Right kidney (tissue), 1 donor: Measurements from ENCODE around the gene NGF.
"Not testable (repeated sequence)": the region's sequence is repeated elsewhere in the genome, so short reads cannot be mapped to it uniquely, and the experiment has no call there.

Experiments
- DNase-seq: peaks from one replicate; pipeline ENCODE4 v3.0.0-alpha.2; 2016

Gene NGF

GRCh38 chr1:115309504-115309903 is 28.5 kb downstream of the NGF start:
- DNase-seq: not testable (repeated sequence)

GRCh38 chr1:115308969-115309368 is 29.1 kb downstream of the NGF start:
- DNase-seq: no peak

- no peak for DNase-seq
Observed at GRCh38 chr1:115307661-115308060, 30.4 kb downstream of the NGF start.

- DNase-seq: no peak
Observed at GRCh38 chr1:115306146-115306545, 31.9 kb downstream of the NGF start.

GRCh38 chr1:115303364-115303763 is 34.7 kb downstream of the NGF start:
- no peak for DNase-seq

GRCh38 chr1:115302390-115302961 is 35.6 kb downstream of the NGF start:
- DNase-seq: no peak

- no peak for DNase-seq
Observed at GRCh38 chr1:115301438-115302020, 36.5 kb downstream of the NGF start.

GRCh38 chr1:115300087-115300876 is 37.8 kb downstream of the NGF start:
- no peak for DNase-seq

- no peak for DNase-seq
Observed at GRCh38 chr1:115299266-115299665, 38.8 kb downstream of the NGF start.

- no peak for DNase-seq
Observed at GRCh38 chr1:115296981-115297380, 41.1 kb downstream of the NGF start.

GRCh38 chr1:115295904-115296696 is 41.9 kb downstream of the NGF start:
- DNase-seq: no peak

- DNase-seq: no peak
Observed at GRCh38 chr1:115293899-115294298, 44.1 kb downstream of the NGF start.

- no peak for DNase-seq
Observed at GRCh38 chr1:115293006-115293405, 45.0 kb downstream of the NGF start.

- no peak for DNase-seq
Observed at GRCh38 chr1:115291741-115292140, 46.3 kb downstream of the NGF start.

- DNase-seq: no peak
Observed at GRCh38 chr1:115289940-115290339, 48.1 kb downstream of the NGF start.

GRCh38 chr1:115288591-115289198 is 49.4 kb downstream of the NGF start:
- DNase-seq: no peak

GRCh38 chr1:115286431-115287205 is 51.4 kb downstream of the NGF start:
- DNase-seq: no peak

GRCh38 chr1:115284209-115284608 is 53.8 kb downstream of the NGF start:
- no peak for DNase-seq

- DNase-seq: no peak
Observed at GRCh38 chr1:115283681-115284146, 54.3 kb downstream of the NGF start.

- DNase-seq: no peak
Observed at GRCh38 chr1:115283249-115283648, 54.8 kb downstream of the NGF start.

- DNase-seq: no peak
Observed at GRCh38 chr1:115282807-115283208, 55.2 kb downstream of the NGF start.

GRCh38 chr1:115281143-115281542 is 56.9 kb downstream of the NGF start:
- no peak for DNase-seq
